Neural cell (in vitro differentiated cells): ENCODE data around the gene SUMF1. TPM values are rescaled to one million over a fixed set of nuclear protein-coding genes. Genes with fewer than 3 reads are reported as not detected.

ENCODE experiments used
- H2AFZ ChIP-seq: fragments of 200-600, 300-800 bp; sonication (generic), shearing (Covaris generic); 2 replicates; pipeline ENCODE4 v1.6.0; 2014; ENCODE audit warnings: low read depth, mild to moderate bottlenecking, antibody characterized with exemption, low read length, moderate library complexity
- H3F3A ChIP-seq: fragments of 200-600 bp; shearing (Covaris generic); 2 replicates; pipeline ENCODE4 v1.6.1; 2016; ENCODE audit warnings: mild to moderate bottlenecking, moderate library complexity, mixed read lengths, antibody characterized with exemption, low read length; ENCODE audit not compliant: insufficient read depth, poor library complexity, severe bottlenecking
- H3K27ac ChIP-seq: fragments of 200-600, 300-800 bp; sonication (generic), shearing (Covaris generic); 2 replicates; pipeline ENCODE4 v1.5.1; 2014; ENCODE audit warnings: mild to moderate bottlenecking, low read length, moderate library complexity
- H3K27me3 ChIP-seq: fragments of 300-800, 200-600 bp; sonication (generic), shearing (Covaris generic); 2 replicates; pipeline ENCODE4 v1.6.0; 2014; ENCODE audit warnings: mild to moderate bottlenecking, low read depth, low read length, moderate library complexity; ENCODE audit not compliant: insufficient read depth
- H3K36me3 ChIP-seq: fragments of 300-800, 200-600 bp; sonication (generic), shearing (Covaris generic); 2 replicates; pipeline ENCODE4 v1.5.1; 2014; ENCODE audit warnings: mild to moderate bottlenecking, antibody characterized with exemption, low read length, moderate library complexity; ENCODE audit not compliant: insufficient read depth
- H3K4me2 ChIP-seq: fragments of 300-800, 200-600 bp; sonication (generic), shearing (Covaris generic); 2 replicates; pipeline ENCODE4 v1.6.0; 2014; ENCODE audit warnings: mild to moderate bottlenecking, low read length
- H3K4me3 ChIP-seq: fragments of 300-800, 200-600 bp; sonication (generic), shearing (Covaris generic); 2 replicates; pipeline ENCODE4 v1.5.1; 2014; ENCODE audit warnings: mild to moderate bottlenecking, low read length, moderate library complexity
- H3K79me2 ChIP-seq: fragments of 200-600 bp; shearing (Covaris generic); replicated peaks from 2 replicates; pipeline ENCODE4 v1.6.0; 2014; ENCODE audit warnings: mild to moderate bottlenecking, low read length, moderate library complexity; ENCODE audit not compliant: insufficient read depth
- H3K9ac ChIP-seq: fragments of 300-800, 200-600 bp; sonication (generic), shearing (Covaris generic); 2 replicates; pipeline ENCODE4 v1.6.1; 2016; ENCODE audit warnings: mild to moderate bottlenecking, low read length, mixed read lengths
- H3K9me2 ChIP-seq: fragments of 200-600 bp; shearing (Covaris generic); 2 replicates; pipeline ENCODE4 v1.6.1; 2016; ENCODE audit warnings: mild to moderate bottlenecking, low read length, mixed read lengths; ENCODE audit not compliant: insufficient read depth
- H3K9me3 ChIP-seq: fragments of 200-600, 300-800 bp; sonication (generic), shearing (Covaris generic); 2 replicates; pipeline ENCODE4 v1.6.1; 2016; ENCODE audit warnings: mild to moderate bottlenecking, mixed run types, low read length, moderate library complexity, mixed read lengths
- H4K20me1 ChIP-seq: fragments of 200-600 bp; shearing (Covaris generic); 2 replicates; pipeline ENCODE4 v1.6.1; 2016; ENCODE audit warnings: mild to moderate bottlenecking, mixed run types; ENCODE audit not compliant: insufficient read depth
- CTCF ChIP-seq: fragments of 450-650 bp; IDR thresholded peaks from 2 replicates; pipeline ENCODE4 v1.5.1; 2014; ENCODE audit warnings: antibody characterized with exemption, mild to moderate bottlenecking, moderate library complexity; ENCODE audit not compliant: poor library complexity, severe bottlenecking
- EP300 ChIP-seq: fragments of 450-650 bp; conservative IDR thresholded peaks from 2 replicates; pipeline ENCODE4 v1.6.1; 2014; ENCODE audit warnings: antibody characterized with exemption, mild to moderate bottlenecking, moderate library complexity; ENCODE audit not compliant: poor library complexity, severe bottlenecking
- EZH2 ChIP-seq: fragments of 200-600, 300-800 bp; shearing (Covaris generic), sonication (generic); IDR thresholded peaks from 2 replicates; pipeline ENCODE4 v1.6.1; 2014; ENCODE audit warnings: antibody characterized with exemption, low read length, borderline replicate concordance, mild to moderate bottlenecking; ENCODE audit not compliant: insufficient read depth, poor library complexity, severe bottlenecking
- MXI1 ChIP-seq: fragments of 450-650 bp; conservative IDR thresholded peaks from 2 replicates; pipeline ENCODE4 v1.6.1; 2014; ENCODE audit warnings: antibody characterized with exemption, mild to moderate bottlenecking; ENCODE audit not compliant: poor library complexity, severe bottlenecking
- POLR2AphosphoS5 ChIP-seq: IDR thresholded peaks from 2 replicates; pipeline ENCODE4 v1.6.1; 2012
- RAD21 ChIP-seq: fragments of 450-650 bp; conservative IDR thresholded peaks from 2 replicates; pipeline ENCODE4 v1.6.1; 2014; ENCODE audit warnings: antibody characterized with exemption, mild to moderate bottlenecking, moderate library complexity
- REST ChIP-seq: IDR thresholded peaks from 2 replicates; pipeline ENCODE4 v1.6.1; 2012; ENCODE audit warnings: borderline replicate concordance
- SMC3 ChIP-seq: fragments of 450-650 bp; conservative IDR thresholded peaks from 2 replicates; pipeline ENCODE4 v1.6.1; 2014; ENCODE audit warnings: antibody characterized with exemption, mild to moderate bottlenecking, moderate library complexity; ENCODE audit not compliant: poor library complexity
- TAF1 ChIP-seq: IDR thresholded peaks from 2 replicates; pipeline ENCODE4 v1.6.1; 2012; ENCODE audit warnings: low read depth
- polyA plus RNA-seq: library from polyadenylated mRNA; depleted of rRNA; stranded (reverse); fragments of >200 nt; gene quantifications from 2 replicates; pipeline ENCODE4 v1.2.3, GENCODE V29; 2014

The SUMF1 gene
- polyA plus RNA-seq, 1 donor from 2014 or later, result 3.6 TPM

DNA sequence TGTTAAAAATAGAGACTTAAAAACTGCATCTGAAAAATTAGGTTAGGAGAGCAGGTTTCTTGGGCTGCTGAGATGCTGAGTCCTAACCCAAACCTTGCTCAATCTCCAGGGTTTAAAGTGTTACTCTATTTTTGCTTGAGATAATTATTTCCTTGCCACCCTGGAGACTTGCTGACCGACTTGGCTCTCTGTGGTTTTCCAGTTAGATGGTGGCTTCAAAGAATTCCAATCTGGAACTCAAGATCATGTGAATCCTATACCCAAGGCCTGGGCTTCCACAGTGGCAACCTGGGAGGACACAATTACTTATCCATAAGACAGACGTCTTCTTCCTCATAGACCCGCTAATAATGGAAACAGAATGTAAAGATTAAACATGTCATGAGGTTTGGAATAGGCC, 47.7 kb downstream of the SUMF1 start:
- Histone ChIP-seq H3K4me2 (no peak overlapping the region), H3K79me2 (no peaks in the 10 kb centered on the region), H4K20me1 (no peaks in the 10 kb centered on the region), H3K9me2 (no peaks in the 10 kb centered on the region), H3F3A (no peaks in the 10 kb centered on the region), H3K4me3 (no peak overlapping the region), H3K36me3 (no peaks in the 10 kb centered on the region), H3K9me3 (no peaks in the 10 kb centered on the region), H3K27ac (no peak overlapping the region), H3K9ac (no peak overlapping the region), H2AFZ (no peak overlapping the region), H3K27me3 (no peaks in the 10 kb centered on the region)
- no peak for TF ChIP-seq TAF1
- no peak for TF ChIP-seq SMC3
- TF ChIP-seq CTCF, result no peak
- no peak for TF ChIP-seq POLR2AphosphoS5
- no peak for TF ChIP-seq RAD21
- TF ChIP-seq MXI1, result no peak
- no peak for TF ChIP-seq EP300
- no peak for TF ChIP-seq REST
- TF ChIP-seq EZH2, result no peak

DNA sequence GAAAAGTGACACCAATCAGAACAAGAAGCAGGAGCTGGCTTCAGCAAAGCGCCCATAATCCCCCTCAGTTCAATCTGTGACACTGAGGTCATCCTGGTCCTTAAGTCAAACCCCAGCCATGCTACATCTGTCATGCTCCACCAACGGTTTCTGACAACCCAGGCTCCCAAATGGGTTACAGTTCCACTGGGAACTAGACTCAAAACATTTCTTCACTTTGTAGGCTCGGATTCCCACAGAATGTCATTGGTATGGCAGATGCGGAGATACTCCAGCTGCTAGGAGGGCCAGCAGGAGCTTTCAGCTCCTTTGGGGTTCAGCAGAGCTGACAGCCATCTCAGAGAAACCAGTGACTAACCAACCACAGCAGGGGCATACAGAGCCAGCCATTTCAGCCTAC, 48.9 kb downstream of the SUMF1 start:
- Histone ChIP-seq H2AFZ (no peak overlapping the region), H4K20me1 (no peaks in the 10 kb centered on the region), H3K4me3 (no peak overlapping the region), H3F3A (no peaks in the 10 kb centered on the region), H3K27me3 (no peaks in the 10 kb centered on the region), H3K9me3 (no peaks in the 10 kb centered on the region), H3K9ac (no peak overlapping the region), H3K36me3 (no peaks in the 10 kb centered on the region), H3K79me2 (no peaks in the 10 kb centered on the region), H3K4me2 (no peak overlapping the region), H3K27ac (no peak overlapping the region), H3K9me2 (no peaks in the 10 kb centered on the region)
- TF ChIP-seq EZH2 (no peak), TAF1 (no peak), SMC3 (no peak), MXI1 (no peak), CTCF (no peak), EP300 (no peak), REST (no peak), POLR2AphosphoS5 (no peak), RAD21 (no peak)
